Ascending aorta (tissue), 2 donors: ENCODE results near the gene CDKN2B. TPM values are rescaled to one million over a fixed set of nuclear protein-coding genes. Genes with fewer than 3 reads are reported as not detected.

ENCODE experiments used
- DNase-seq, 2 donors: peaks; one replicate each; pipeline ENCODE4 v3.0.0-alpha.2; 2019; ENCODE audit warnings: low spot score in 2 of 2
- H3K27ac ChIP-seq, 2 donors: fragments of 200-600 bp; sonication (generic); one replicate each; pipeline ENCODE4 v1.5.1; 2016 to 2017; ENCODE audit warnings: mild to moderate bottlenecking in 1 of 2
- H3K27me3 ChIP-seq: fragments of 200-600 bp; sonication (generic); one replicate; pipeline ENCODE4 v1.5.1; 2017
- H3K36me3 ChIP-seq, 2 donors: fragments of 200-600 bp; sonication (generic); one replicate each; pipeline ENCODE4 v1.5.1; 2016
- H3K4me1 ChIP-seq, 2 donors: fragments of 200-600 bp; sonication (generic); one replicate each; pipeline ENCODE4 v1.5.1; 2016 to 2017; ENCODE audit warnings: mild to moderate bottlenecking in 1 of 2
- H3K4me3 ChIP-seq, 2 donors: fragments of 200-600 bp; sonication (generic); one replicate each; pipeline ENCODE4 v1.5.1; 2016 to 2017; ENCODE audit warnings: mild to moderate bottlenecking in 1 of 2
- H3K9me3 ChIP-seq, 2 donors: fragments of 200-600 bp; sonication (generic); one replicate each; pipeline ENCODE4 v1.5.1; 2016
- intact Hi-C: fragments of 100-400 bp; cut with DNase I; formaldehyde crosslinking; loops from one replicate; pipeline ENCODE4 v1.15.1; 2023
- total RNA-seq: library from RNA; depleted of rRNA; stranded (reverse); fragments of >200 nt; gene quantifications from one replicate; pipeline ENCODE4 v1.1.0, GENCODE V29; 2016
- TF ChIP-seq, protein P1 (sequence below), 3 experiments: fragments of 200-600 bp in 2 of 3; fragments of 450-650 bp in 1 of 3; sonication (generic) in 2 of 3; IDR thresholded peaks; one replicate each; pipeline ENCODE4 v1.5.1; 2016 to 2019; ENCODE audit warnings: antibody characterized with exemption in 3 of 3, mild to moderate bottlenecking in 1 of 3, moderate library complexity in 1 of 3

CDKN2B gene
- total RNA-seq, 1 donor from 2014 or later, result 11.4 TPM

DNA sequence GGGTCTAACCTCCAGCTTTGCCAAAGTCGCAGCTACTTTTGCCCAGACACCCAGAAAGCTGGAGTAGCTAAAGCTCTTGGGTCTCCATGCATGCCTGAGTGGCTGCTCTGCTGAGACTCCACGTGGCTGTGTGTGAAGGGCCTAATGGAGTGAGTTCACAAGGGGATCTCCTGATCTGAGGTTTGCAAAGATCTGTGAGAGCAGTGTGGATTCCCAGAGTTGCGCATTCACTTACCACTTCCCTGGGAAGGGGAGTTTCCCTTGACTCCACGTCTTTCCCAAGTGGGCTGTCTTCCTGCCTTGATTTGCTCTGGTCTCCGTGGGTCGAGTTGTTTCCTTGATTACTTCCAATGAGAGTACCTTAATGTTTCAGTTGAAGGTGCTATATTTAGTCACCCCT lies 17.6 kb upstream of the CDKN2B start:
- H3K4me3 ChIP-seq, result no peak overlapping the region
- DNase-seq, result no peak
- no peaks in the 10 kb centered on the region for H3K4me1 ChIP-seq
- no peaks in the 10 kb centered on the region for H3K27me3 ChIP-seq
- no peaks in the 10 kb centered on the region for H3K36me3 ChIP-seq
- no peak overlapping the region for H3K27ac ChIP-seq
- intact Hi-C loops, result no loop called here
- no peaks in the 10 kb centered on the region for H3K9me3 ChIP-seq
- TF ChIP-seq, protein P1, sequence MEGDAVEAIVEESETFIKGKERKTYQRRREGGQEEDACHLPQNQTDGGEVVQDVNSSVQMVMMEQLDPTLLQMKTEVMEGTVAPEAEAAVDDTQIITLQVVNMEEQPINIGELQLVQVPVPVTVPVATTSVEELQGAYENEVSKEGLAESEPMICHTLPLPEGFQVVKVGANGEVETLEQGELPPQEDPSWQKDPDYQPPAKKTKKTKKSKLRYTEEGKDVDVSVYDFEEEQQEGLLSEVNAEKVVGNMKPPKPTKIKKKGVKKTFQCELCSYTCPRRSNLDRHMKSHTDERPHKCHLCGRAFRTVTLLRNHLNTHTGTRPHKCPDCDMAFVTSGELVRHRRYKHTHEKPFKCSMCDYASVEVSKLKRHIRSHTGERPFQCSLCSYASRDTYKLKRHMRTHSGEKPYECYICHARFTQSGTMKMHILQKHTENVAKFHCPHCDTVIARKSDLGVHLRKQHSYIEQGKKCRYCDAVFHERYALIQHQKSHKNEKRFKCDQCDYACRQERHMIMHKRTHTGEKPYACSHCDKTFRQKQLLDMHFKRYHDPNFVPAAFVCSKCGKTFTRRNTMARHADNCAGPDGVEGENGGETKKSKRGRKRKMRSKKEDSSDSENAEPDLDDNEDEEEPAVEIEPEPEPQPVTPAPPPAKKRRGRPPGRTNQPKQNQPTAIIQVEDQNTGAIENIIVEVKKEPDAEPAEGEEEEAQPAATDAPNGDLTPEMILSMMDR (IDR thresholded peaks at IDR 0.05), result no peak

DNA sequence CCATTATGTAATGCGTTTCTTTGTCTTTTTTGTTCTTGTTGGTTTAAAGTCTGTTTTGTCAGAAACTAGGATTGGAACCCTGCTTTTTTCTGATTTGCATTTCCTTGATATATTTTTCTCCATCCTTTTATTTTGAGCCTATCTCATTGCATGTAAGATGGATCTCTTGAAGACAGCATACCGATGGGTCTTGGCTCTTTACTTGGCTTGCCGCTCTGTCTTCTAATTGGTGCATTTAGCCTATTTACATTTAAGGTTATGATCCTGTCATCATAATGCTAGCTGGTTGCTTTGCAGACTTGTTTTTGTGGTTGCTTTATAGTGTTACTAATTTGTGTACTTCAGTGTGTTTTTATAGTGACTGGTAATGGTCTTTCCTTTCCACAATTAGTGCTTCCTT lies 13.3 kb upstream of the CDKN2B start:
- Histone ChIP-seq H3K9me3 (no peaks in the 10 kb centered on the region), H3K27me3 (no peaks in the 10 kb centered on the region), H3K4me1 (no peaks in the 10 kb centered on the region), H3K27ac (no peak overlapping the region), H3K36me3 (no peaks in the 10 kb centered on the region), H3K4me3 (no peak overlapping the region)
- intact Hi-C loops, result no loop called here
- DNase-seq, result no peak
- TF ChIP-seq, protein P1 (IDR thresholded peaks at IDR 0.05), result no peak

DNA sequence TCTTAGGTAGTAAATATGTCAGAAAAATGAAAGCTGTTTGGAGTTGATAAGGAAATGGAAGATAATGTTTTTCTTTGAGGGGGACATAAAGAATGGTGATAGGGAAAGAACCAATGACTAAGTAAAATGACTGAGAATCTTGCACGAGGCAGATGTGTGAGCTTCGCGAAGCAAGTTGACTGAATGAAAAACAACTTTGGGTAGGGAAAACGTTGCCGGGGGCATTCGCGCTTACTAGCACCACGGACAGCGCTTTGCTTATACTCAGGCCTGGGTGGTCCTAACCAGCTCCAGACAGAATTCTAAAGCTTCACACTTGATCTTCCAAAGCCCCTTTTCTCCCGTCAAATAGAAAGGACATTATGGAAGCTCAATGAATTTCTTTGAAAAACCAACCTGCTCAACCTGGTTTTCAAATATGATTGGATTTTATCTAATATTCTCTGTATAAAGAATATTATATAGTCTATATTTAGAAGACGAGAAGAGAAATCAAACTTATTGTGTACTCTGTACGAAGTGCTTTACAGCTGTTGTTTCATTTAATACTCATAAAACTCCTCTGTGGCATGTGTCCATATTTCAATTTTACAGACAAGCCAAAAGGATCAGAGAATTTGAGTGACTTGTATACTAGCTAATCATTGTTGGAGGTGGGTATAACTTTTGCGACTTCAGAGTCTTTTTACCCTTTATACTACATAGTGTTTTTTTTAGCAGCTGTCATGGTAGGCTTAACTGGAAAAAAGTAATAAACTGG lies 1.9 kb upstream of the CDKN2B start:
- intact Hi-C loops, result no loop called here
- TF ChIP-seq, protein P1 (IDR thresholded peaks at IDR 0.05), result no peak
- peaks cover 0 to 9% of the 10 kb centered on the region in 2 donors for H3K4me1 ChIP-seq
- no peaks in the 10 kb centered on the region for H3K27me3 ChIP-seq
- DNase-seq, result no peak
- no peaks in the 10 kb centered on the region for H3K9me3 ChIP-seq
- no peaks in the 10 kb centered on the region for H3K36me3 ChIP-seq
- no peak overlapping the region for H3K4me3 ChIP-seq
- H3K27ac ChIP-seq, result no peak overlapping the region

DNA sequence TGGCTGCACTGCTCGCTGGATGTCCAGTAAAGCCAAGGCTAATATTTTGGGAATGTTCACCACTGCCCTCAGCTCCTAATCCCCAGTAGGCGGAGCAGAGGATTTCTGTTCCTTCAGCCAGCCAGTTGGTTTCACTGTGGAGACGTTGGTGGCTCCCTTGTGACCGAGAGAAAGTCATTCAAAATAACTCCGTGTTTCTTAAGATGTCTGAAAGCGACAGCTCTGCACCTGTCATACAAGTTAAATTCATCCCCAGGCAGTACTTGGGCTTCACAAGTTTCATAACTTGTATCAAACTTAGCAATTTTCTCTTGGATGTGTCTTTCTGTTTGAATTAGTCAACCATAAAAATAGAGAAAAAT lies 382 bp upstream of the CDKN2B start:
- H3K36me3 ChIP-seq, result no peaks in the 10 kb centered on the region
- intact Hi-C loops, result loop anchor here (1.0 to 10.0 kb wide), 6 partner anchors 14 to 675 kb away; partner anchors contain the start of genes KLHL9 and MTAP

DNA sequence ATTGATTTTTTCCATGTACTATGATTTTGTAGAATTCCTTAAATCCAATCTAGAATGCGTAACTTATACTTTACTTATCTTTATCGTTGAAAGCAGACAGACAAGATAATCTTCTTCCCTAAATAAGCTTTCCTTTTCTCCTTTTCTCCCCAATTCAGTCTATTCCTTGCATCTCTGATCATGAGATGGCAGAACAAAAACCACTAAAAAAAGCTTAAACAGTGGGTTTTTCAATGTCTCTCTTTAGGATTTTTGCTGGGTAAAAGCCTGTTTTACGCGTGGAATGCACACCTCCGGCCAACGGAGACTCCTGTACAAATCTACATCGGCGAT lies 755 bp downstream of the CDKN2B start:
- Histone ChIP-seq H3K4me3 (peak overlapping the region; percentile 76 to 78), H3K4me1 (peaks cover 0 to 9% of the 10 kb centered on the region in 2 donors), H3K27ac (peak overlapping the region; percentile 87 to 93), H3K36me3 (no peaks in the 10 kb centered on the region), H3K27me3 (no peaks in the 10 kb centered on the region), H3K9me3 (no peaks in the 10 kb centered on the region)
- intact Hi-C loops, result loop anchor here (2.0 to 10.0 kb wide), 3 partner anchors 94 to 674 kb away; partner anchors contain the start of genes KLHL9 and MTAP
- DNase-seq, result no peak
- TF ChIP-seq, protein P1 (IDR thresholded peaks at IDR 0.05), result no peak

More for the DNA sequence above, 382 bp upstream of the CDKN2B start:
- Histone ChIP-seq H3K27ac (peak overlapping the region; percentile 87 to 93), H3K27me3 (no peaks in the 10 kb centered on the region), H3K4me3 (peak overlapping the region; percentile 76 to 78), H3K9me3 (no peaks in the 10 kb centered on the region), H3K4me1 (peaks cover 0 to 9% of the 10 kb centered on the region in 2 donors)
- no peak for DNase-seq
- TF ChIP-seq, protein P1 (IDR thresholded peaks at IDR 0.05), result peak; percentile 26 to 32 (median 30)
